Common myeloid progenitor, CD34-positive (primary cell): ENCODE data around the gene KIRREL3.

Source experiments
- CTCF ChIA-PET: fragments of 350-600 bp; sonication (Branson Sonifier 250); formaldehyde crosslinking; loops from one replicate; lab custom pipeline; 2021; ENCODE audit warnings: antibody characterized with exemption; lab: Charles Lee
- POLR2A ChIA-PET: fragments of 350-600 bp; sonication (Branson Sonifier 250); formaldehyde crosslinking; loops from one replicate; lab custom pipeline; 2021; ENCODE audit warnings: antibody characterized with exemption; lab: Charles Lee
- DNase-seq, 3 donors: peaks; one replicate each; pipeline versions ENCODE4 v3.0.0 to v3.0.0-alpha.2; 2013
- H3K27ac ChIP-seq, 2 experiments: 1 replicate in 1 of 2; 2 replicates in 1 of 2; pipeline ENCODE4 v1.7.0; 2013; ENCODE audit warnings: inconsistent platforms in 2 of 2, low read length in 2 of 2, mild to moderate bottlenecking in 2 of 2, low read depth in 1 of 2, moderate library complexity in 1 of 2; ENCODE audit not compliant: severe bottlenecking in 2 of 2, insufficient read depth in 1 of 2, poor library complexity in 1 of 2
- H3K27me3 ChIP-seq, 5 experiments: replicated peaks in 2 of 5; 1 replicate in 3 of 5; 2 replicates in 2 of 5; pipeline versions ENCODE4 v1.6.1 to v1.7.0; 2013; ENCODE audit warnings: low read length in 4 of 5, mild to moderate bottlenecking in 2 of 5, moderate library complexity in 2 of 5, inconsistent platforms in 1 of 5; ENCODE audit not compliant: insufficient read depth in 5 of 5, control insufficient read depth in 4 of 5
- H3K36me3 ChIP-seq, 4 experiments: 1 replicate in 2 of 4; 2 replicates in 2 of 4; pipeline versions ENCODE4 v1.6.1 to v1.7.0; 2013; ENCODE audit warnings: low read length in 3 of 4, control low read depth in 1 of 4, mild to moderate bottlenecking in 1 of 4; ENCODE audit not compliant: control insufficient read depth in 4 of 4, insufficient read depth in 4 of 4
- H3K4me1 ChIP-seq, 4 experiments: 1 replicate in 3 of 4; 2 replicates in 1 of 4; pipeline versions ENCODE4 v1.6.1 to v1.7.1; 2013; ENCODE audit warnings: low read length in 3 of 4, mild to moderate bottlenecking in 3 of 4, control low read depth in 1 of 4, inconsistent platforms in 1 of 4, moderate library complexity in 1 of 4; ENCODE audit not compliant: control insufficient read depth in 4 of 4, insufficient read depth in 4 of 4; ENCODE audit errors: control extremely low read depth in 1 of 4
- H3K4me3 ChIP-seq, 7 experiments: 1 replicate in 4 of 7; 2 replicates in 3 of 7; pipeline versions ENCODE4 v1.5.1 to v1.7.0; 2013; ENCODE audit warnings: mild to moderate bottlenecking in 7 of 7, low read length in 6 of 7, moderate library complexity in 6 of 7, inconsistent platforms in 2 of 7, low read depth in 2 of 7, control low read depth in 1 of 7; ENCODE audit not compliant: insufficient read depth in 4 of 7, control insufficient read depth in 1 of 7; ENCODE audit errors: extremely low read depth in 1 of 7
- H3K9me3 ChIP-seq, 5 experiments: 1 replicate in 4 of 5; 2 replicates in 1 of 5; pipeline versions ENCODE4 v1.6.1 to v1.7.1; 2013; ENCODE audit warnings: low read length in 4 of 5, mild to moderate bottlenecking in 2 of 5, inconsistent platforms in 1 of 5, low read depth in 1 of 5, moderate library complexity in 1 of 5; ENCODE audit not compliant: control insufficient read depth in 4 of 5, insufficient read depth in 2 of 5; ENCODE audit errors: control extremely low read depth in 1 of 5
- WGBS: methylation state at CpG from one replicate; pipeline ENCODE4 v1.1.5; 2013; ENCODE audit not compliant: insufficient coverage; 5-methylcytosine and 5-hydroxymethylcytosine counted together

The KIRREL3 gene

GRCh38 chr11:126929179-126930061 is 71.2 kb downstream of the KIRREL3 start:
- CTCF ChIA-PET, result interaction anchor here (1.3 to 1.4 kb wide), 2 partner anchors 13 to 29 kb away, joined by 3 read pairs; no protein-coding TSS in a partner anchor
- 98% methylated on average over 7 of the region's 10 CpGs for WGBS
- no peak for DNase-seq
- POLR2A ChIA-PET, result no interaction called here
- Histone ChIP-seq H3K27ac (no peak overlapping the region), H3K9me3 (peaks cover 0 to 2% (median 0%) of the 10 kb centered on the region in 5 experiments), H3K4me3 (no peak overlapping the region), H3K36me3 (no peaks in the 10 kb centered on the region), H3K4me1 (no peaks in the 10 kb centered on the region), H3K27me3 (peaks cover 0 to 6% (median 0%) of the 10 kb centered on the region in 5 experiments)

DNA sequence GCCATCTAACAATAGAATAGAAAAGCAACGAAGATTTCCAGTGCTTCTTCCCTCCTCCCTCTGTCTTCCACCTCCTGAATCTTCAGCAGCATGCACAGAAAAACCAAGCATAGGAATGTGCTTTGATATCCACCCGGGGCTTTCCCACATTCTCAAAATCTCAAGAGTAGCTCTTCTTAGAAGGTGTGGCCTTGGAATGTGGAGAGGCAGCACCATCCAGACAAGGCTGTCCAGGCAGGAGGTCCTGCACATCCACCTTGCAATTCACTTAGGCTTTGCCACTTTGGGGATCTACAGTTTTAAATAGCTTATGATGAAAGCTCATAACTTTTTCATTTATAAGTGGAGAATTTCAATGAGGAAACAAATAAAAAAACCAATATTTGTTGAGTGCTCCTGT is 72.9 kb downstream of the KIRREL3 start:
- CTCF ChIA-PET, result no interaction called here
- H3K27me3 ChIP-seq, result peaks cover 0 to 6% (median 0%) of the 10 kb centered on the region in 5 experiments
- H3K4me3 ChIP-seq, result no peak overlapping the region
- DNase-seq, result no peak
- H3K4me1 ChIP-seq, result no peaks in the 10 kb centered on the region
- no peaks in the 10 kb centered on the region for H3K36me3 ChIP-seq
- WGBS, result 81% methylated on average over 2 of the region's 2 CpGs
- H3K27ac ChIP-seq, result no peak overlapping the region
- no peaks in the 10 kb centered on the region for H3K9me3 ChIP-seq
- POLR2A ChIA-PET, result no interaction called here

GRCh38 chr11:126926376-126926791 is 74.2 kb downstream of the KIRREL3 start:
- no peaks in the 10 kb centered on the region for H3K36me3 ChIP-seq
- CTCF ChIA-PET, result no interaction called here
- 63% methylated on average over 8 of the region's 9 CpGs for WGBS
- H3K9me3 ChIP-seq, result no peaks in the 10 kb centered on the region
- no peak overlapping the region for H3K4me3 ChIP-seq
- H3K27ac ChIP-seq, result no peak overlapping the region
- POLR2A ChIA-PET, result no interaction called here
- H3K4me1 ChIP-seq, result no peaks in the 10 kb centered on the region
- peaks cover 0 to 6% (median 0%) of the 10 kb centered on the region in 5 experiments for H3K27me3 ChIP-seq
- no peak for DNase-seq

DNA sequence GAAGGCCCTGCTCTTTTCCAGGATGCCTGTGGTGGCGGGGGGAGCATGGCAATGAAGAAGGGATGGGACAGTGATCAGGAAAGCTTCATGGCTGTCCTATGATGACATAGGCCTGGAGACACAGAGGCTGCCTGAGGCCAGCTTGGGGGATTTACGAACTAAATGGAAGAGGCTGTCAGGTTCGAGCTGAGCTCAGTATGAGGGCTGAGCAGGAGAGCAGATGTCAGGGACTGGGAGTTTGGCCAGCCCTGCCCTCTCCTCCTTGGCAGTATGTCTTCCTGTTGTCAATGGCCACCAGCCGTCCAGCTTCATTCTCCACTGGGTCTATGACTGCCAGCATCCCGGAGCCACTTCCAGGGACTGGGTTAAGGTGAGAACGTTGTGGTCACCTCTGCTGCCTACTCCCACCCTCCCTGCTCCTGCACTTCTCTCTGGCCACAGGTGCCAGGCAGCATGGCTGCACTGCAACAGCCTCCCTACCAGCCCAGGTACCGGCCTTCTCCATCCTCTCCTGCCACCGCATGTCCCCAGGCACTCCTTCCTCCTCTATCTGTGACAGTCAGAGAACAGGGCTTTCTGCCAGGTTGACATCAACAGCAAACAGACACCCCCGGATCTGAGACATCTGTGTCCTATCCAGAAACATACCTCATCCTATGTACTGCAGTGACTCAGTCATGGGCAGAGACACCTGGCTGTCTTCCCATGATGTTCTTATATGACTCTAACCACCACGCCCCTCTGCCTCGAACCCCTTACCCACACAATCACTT is 75.1 kb downstream of the KIRREL3 start:
- Histone ChIP-seq H3K4me3 (no peak overlapping the region), H3K4me1 (no peaks in the 10 kb centered on the region), H3K27ac (no peak overlapping the region), H3K36me3 (no peaks in the 10 kb centered on the region), H3K27me3 (peaks cover 0 to 2% (median 0%) of the 10 kb centered on the region in 5 experiments), H3K9me3 (no peaks in the 10 kb centered on the region)
- WGBS, result 90% methylated on average over 9 of the region's 11 CpGs
- no peak for DNase-seq
- ChIA-PET POLR2A (no interaction called here), CTCF (no interaction called here)

DNA sequence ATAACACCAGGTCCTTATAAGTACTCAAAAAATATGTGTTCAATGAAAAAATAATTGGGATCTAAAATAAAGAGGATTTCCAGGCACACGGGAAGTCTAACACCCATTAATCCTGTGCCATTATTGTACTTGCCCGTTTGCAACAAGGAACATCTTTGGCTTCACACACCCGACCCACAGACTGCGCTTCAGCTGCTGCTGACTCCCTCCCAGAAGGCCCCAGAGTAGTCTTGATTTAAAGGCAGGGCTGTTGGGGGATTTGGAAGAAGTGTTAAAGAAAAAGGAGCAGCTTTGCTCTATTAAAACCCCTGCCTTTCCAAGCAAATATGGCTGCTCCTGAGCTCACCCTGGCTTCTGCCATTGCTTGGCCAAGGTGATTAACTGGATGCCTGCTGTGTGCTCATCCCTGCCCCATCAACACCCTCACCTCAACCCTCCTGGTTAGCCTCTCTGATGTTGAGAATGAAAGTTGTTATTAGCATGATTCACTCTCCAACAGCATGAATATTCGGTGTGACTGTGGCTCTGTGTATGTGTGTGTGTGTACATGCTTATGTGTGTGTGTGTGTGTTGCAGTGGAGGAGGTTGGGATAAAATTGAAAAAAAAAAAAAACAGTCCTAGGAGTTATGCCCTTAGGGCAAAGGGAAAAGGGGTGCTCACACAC is 76.1 kb downstream of the KIRREL3 start:
- Histone ChIP-seq H3K27me3 (peaks cover 0 to 2% (median 0%) of the 10 kb centered on the region in 5 experiments), H3K4me3 (no peak overlapping the region), H3K36me3 (no peaks in the 10 kb centered on the region), H3K27ac (no peak overlapping the region), H3K9me3 (no peaks in the 10 kb centered on the region), H3K4me1 (no peaks in the 10 kb centered on the region)
- ChIA-PET CTCF (interaction anchor here (0.6 kb wide), 1 partner anchor 30 kb away, joined by 3 read pairs; no protein-coding TSS in a partner anchor), POLR2A (no interaction called here)
- DNase-seq, result no peak
- WGBS, result 79% methylated on average over 2 of the region's 5 CpGs

- Histone ChIP-seq H3K27ac (no peak overlapping the region), H3K4me1 (no peaks in the 10 kb centered on the region), H3K27me3 (no peaks in the 10 kb centered on the region), H3K36me3 (no peaks in the 10 kb centered on the region), H3K4me3 (no peak overlapping the region), H3K9me3 (no peaks in the 10 kb centered on the region)
- DNase-seq, result peak in 1 of 3 donors; percentile 4
- WGBS, result 71% methylated on average over 2 of the region's 4 CpGs
- ChIA-PET POLR2A (no interaction called here), CTCF (no interaction called here)
Measured at GRCh38 chr11:126920833-126921232, 79.7 kb downstream of the KIRREL3 start.
